ENCODE measurements around the gene CPTP.

The CPTP gene

DNA sequence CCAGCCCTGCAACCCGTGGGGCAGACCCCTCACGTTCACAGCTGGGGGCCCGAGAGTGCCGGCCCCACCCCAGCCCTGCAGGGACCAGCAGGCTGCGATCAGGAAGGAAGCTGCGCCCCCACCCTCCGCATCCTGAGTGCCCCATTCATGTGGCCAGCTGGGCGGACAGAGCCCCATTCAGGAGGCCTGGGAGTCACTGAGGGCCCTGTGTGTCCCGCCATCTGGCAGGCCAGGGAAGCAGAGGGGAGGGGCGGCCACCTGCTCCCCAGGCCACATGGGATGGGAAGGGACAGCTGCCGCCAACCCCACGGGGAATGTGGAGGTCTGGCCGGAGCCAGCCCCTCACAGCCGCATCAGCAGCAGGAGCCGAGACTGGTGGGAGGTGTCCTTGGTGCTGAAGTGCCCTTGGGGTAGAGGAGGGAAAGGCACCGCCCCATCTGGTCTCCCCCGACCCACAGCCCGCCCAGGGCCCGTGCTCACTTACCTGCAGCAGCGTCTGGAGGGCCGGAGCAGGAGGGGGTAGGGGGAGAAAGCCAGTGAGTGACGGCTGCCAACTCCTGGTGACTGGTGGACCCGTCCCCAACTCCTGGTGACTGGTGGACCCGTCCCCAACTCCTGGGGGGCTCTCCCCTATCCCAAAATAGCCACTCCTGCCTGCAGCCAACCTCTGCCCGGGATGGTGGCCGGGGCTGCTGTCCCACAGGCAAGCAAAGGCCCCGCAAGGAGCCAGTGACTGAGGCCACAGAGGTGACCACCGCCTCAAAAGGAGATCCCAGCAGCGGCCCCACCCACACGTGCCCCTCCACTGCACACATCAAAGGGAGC, 25.5 kb upstream of the CPTP start:
- Histone ChIP-seq H3K27me3 (ENCODE audit: insufficient read depth, insufficient read length) (no peaks in the 10 kb centered on the region), H3K36me3 (ENCODE audit: insufficient read depth, insufficient read length, low read length) (peaks cover 27% of the 10 kb centered on the region), H3K4me1 (ENCODE audit: insufficient read depth, insufficient read length) (peaks cover 16% of the 10 kb centered on the region), H3K9me3 (ENCODE audit: insufficient read depth, low read length) (no peaks in the 10 kb centered on the region), H3K9ac (ENCODE audit: insufficient read length, low read depth) (no peak overlapping the region), H3K4me3 (ENCODE audit: insufficient read length, low read depth) (no peak overlapping the region)
- DNase-seq (ENCODE audit: low read depth, low spot score) = no peak
- no peak for TF ChIP-seq ZNF274 (IDR thresholded peaks at IDR 0.05; ENCODE audit: low read depth, low read length)
- TF ChIP-seq YY1 (IDR thresholded peaks at IDR 0.05; ENCODE audit: insufficient read depth, insufficient read length) = no peak
- TF ChIP-seq SUZ12 (IDR thresholded peaks at IDR 0.05; ENCODE audit: extremely low read depth, insufficient read depth, insufficient read length) = no peak

DNA sequence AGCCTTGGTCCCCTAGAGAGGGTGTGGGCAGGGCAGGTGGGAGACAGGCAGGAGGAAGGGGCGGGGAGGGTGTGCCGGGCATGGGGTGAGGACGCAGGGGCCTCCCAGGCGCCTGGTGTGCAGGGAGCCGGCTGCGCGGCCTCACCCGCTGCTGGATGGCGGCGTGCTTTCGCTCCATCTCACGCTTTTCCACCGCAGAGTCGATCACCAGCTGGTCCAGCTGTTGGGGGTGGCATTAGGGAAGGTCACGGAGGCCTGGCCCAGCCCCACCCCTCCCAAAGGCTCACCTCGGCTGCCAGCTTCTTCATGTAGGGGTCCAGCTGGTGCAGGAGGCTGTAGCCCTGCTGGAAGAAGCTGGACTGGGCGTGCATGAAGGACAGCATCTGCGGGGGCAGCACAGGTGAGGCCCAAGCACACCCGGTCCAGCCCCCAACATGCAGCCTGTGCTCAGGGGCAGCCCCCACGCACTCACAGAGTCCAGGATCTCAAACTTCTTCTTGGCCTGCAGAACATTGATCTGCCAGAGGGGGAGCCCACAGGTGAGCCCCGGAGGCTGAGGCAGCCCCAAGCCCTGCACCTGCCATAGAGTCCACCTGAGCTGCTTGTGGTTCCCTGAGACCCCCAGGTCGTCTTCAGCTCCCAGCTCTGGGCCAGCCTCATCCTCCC, 24.8 kb upstream of the CPTP start:
- no peaks in the 10 kb centered on the region for H3K27me3 ChIP-seq (ENCODE audit: insufficient read depth, insufficient read length)
- peaks cover 20% of the 10 kb centered on the region for H3K36me3 ChIP-seq (ENCODE audit: insufficient read depth, insufficient read length, low read length)

DNA sequence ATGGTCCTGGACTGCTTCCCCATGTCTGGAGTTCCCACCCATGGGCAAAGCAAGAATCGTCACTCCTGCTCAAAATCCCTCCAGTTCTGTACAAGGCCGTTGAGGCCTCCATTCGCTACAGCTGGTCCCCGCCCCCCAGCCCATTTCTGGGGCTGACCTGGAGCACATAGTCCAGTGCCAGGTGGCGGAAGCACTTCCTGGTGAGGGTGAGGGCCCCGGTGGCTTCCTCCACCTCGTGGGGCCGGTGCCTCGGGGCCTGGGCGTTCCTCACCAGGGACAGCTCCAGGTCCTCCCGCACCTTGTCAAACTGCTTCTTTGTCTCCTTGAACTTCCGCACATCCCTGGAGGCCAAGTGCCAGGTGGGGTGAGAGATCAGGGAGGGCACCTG, 24.3 kb upstream of the CPTP start:
- Histone ChIP-seq H3K9me3 (ENCODE audit: insufficient read depth, low read length) (no peaks in the 10 kb centered on the region), H3K9ac (ENCODE audit: insufficient read length, low read depth) (no peak overlapping the region), H3K36me3 (ENCODE audit: insufficient read depth, insufficient read length, low read length) (peaks cover 20% of the 10 kb centered on the region), H3K4me3 (ENCODE audit: insufficient read length, low read depth) (no peak overlapping the region), H3K27me3 (ENCODE audit: insufficient read depth, insufficient read length) (no peaks in the 10 kb centered on the region), H3K4me1 (ENCODE audit: insufficient read depth, insufficient read length) (peaks cover 16% of the 10 kb centered on the region)
- TF ChIP-seq ZNF274 (IDR thresholded peaks at IDR 0.05; ENCODE audit: low read depth, low read length) (no peak), YY1 (IDR thresholded peaks at IDR 0.05; ENCODE audit: insufficient read depth, insufficient read length) (no peak), SUZ12 (IDR thresholded peaks at IDR 0.05; ENCODE audit: extremely low read depth, insufficient read depth, insufficient read length) (no peak)
- no peak for DNase-seq (ENCODE audit: low read depth, low spot score)

More for the DNA sequence above, 24.8 kb upstream of the CPTP start:
- H3K4me3 ChIP-seq (ENCODE audit: insufficient read length, low read depth) = no peak overlapping the region
- H3K9me3 ChIP-seq (ENCODE audit: insufficient read depth, low read length) = no peaks in the 10 kb centered on the region
- DNase-seq (ENCODE audit: low read depth, low spot score) = no peak
- peaks cover 16% of the 10 kb centered on the region for H3K4me1 ChIP-seq (ENCODE audit: insufficient read depth, insufficient read length)
- TF ChIP-seq ZNF274 (IDR thresholded peaks at IDR 0.05; ENCODE audit: low read depth, low read length) = no peak
- TF ChIP-seq YY1 (IDR thresholded peaks at IDR 0.05; ENCODE audit: insufficient read depth, insufficient read length) = no peak
- TF ChIP-seq SUZ12 (IDR thresholded peaks at IDR 0.05; ENCODE audit: extremely low read depth, insufficient read depth, insufficient read length) = no peak
- no peak overlapping the region for H3K9ac ChIP-seq (ENCODE audit: insufficient read length, low read depth)

DNA sequence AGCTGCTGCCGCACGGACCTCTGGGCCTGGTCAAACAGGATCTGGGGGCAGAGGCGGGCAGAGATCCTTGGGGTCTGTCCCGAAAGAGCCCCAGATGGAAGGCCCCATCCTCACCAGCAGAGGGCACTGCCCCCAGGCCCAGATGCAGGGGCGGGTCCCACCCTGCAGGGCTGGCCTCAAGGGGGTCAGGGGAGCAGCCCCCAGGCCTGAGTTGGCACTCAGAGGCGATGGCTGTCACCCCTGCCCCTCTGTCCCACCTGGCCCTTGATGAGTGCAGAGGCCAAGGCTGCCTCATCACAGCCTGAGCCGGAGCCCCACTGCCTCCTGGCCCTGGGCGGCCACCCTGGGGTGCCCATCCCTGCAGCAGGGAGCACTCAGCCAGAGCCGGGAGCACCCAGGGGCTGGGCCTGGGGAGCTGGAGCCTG, 22.6 kb upstream of the CPTP start:
- DNase-seq (ENCODE audit: low read depth, low spot score) = no peak
- Histone ChIP-seq H3K9ac (ENCODE audit: insufficient read length, low read depth) (no peak overlapping the region), H3K4me1 (ENCODE audit: insufficient read depth, insufficient read length) (peaks cover 25% of the 10 kb centered on the region)

DNA sequence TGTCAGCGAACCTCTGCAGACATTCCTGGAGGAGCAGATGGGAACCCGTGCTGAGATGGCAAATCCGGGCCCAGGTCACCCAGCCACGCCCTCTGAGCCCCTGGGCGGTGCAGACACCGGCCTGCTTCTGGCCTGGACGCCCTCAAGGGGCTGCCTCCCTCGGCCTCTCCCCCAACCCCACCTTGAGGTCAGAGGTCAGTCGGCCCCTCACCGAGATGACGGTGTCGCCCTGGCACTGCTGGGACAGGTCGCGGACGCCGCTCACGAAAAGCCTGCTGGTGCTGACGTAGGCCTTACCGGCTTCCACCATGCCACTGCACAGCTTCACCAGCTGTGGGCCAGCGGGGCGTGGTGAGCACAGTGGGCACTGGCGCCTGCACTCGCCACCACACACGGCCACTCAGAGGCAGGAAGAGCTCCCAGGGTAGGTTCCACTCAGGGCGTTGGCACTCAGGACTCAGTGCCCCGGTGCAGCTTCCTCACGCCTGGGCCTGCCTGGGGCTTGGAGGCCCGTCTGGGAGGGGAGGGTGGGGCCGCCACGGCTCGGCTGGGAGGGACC, 21.6 kb upstream of the CPTP start:
- Histone ChIP-seq H3K27me3 (ENCODE audit: insufficient read depth, insufficient read length) (no peaks in the 10 kb centered on the region), H3K36me3 (ENCODE audit: insufficient read depth, insufficient read length, low read length) (peaks cover 10% of the 10 kb centered on the region), H3K4me1 (ENCODE audit: insufficient read depth, insufficient read length) (peaks cover 25% of the 10 kb centered on the region), H3K9ac (ENCODE audit: insufficient read length, low read depth) (peak overlapping the region; percentile 75), H3K9me3 (ENCODE audit: insufficient read depth, low read length) (no peaks in the 10 kb centered on the region), H3K4me3 (ENCODE audit: insufficient read length, low read depth) (no peak overlapping the region)
- DNase-seq (ENCODE audit: low read depth, low spot score) = no peak
- TF ChIP-seq YY1 (IDR thresholded peaks at IDR 0.05; ENCODE audit: insufficient read depth, insufficient read length) = no peak
- no peak for TF ChIP-seq ZNF274 (IDR thresholded peaks at IDR 0.05; ENCODE audit: low read depth, low read length)
- TF ChIP-seq SUZ12 (IDR thresholded peaks at IDR 0.05; ENCODE audit: extremely low read depth, insufficient read depth, insufficient read length) = no peak

More for the DNA sequence above, 22.6 kb upstream of the CPTP start:
- peaks cover 16% of the 10 kb centered on the region for H3K36me3 ChIP-seq (ENCODE audit: insufficient read depth, insufficient read length, low read length)
- H3K27me3 ChIP-seq (ENCODE audit: insufficient read depth, insufficient read length) = no peaks in the 10 kb centered on the region
- H3K4me3 ChIP-seq (ENCODE audit: insufficient read length, low read depth) = no peak overlapping the region
- TF ChIP-seq SUZ12 (IDR thresholded peaks at IDR 0.05; ENCODE audit: extremely low read depth, insufficient read depth, insufficient read length) = no peak
- no peak for TF ChIP-seq ZNF274 (IDR thresholded peaks at IDR 0.05; ENCODE audit: low read depth, low read length)
- TF ChIP-seq YY1 (IDR thresholded peaks at IDR 0.05; ENCODE audit: insufficient read depth, insufficient read length) = no peak
- no peaks in the 10 kb centered on the region for H3K9me3 ChIP-seq (ENCODE audit: insufficient read depth, low read length)

DNA sequence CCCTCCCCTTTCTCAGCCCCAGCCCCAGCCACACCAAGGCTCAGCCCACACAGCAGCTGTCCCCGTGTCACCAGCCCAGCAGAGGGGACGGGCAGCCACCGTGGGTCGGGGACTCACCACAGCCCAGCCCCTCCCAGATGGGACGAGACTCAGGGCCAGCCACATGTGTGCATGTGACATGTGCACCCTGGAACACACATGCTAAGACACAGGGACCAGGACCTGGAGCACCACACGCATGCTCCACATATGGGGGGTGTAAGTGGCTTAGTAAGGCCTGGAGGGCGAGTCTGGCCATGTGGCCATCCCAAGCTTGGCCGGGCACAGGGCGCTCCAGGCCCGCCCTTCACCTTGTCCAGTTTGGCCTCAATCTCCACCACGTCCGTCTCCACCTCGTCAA, 20.9 kb upstream of the CPTP start:
- Histone ChIP-seq H3K4me3 (ENCODE audit: insufficient read length, low read depth) (peak overlapping the region; percentile 22), H3K4me1 (ENCODE audit: insufficient read depth, insufficient read length) (peaks cover 25% of the 10 kb centered on the region), H3K36me3 (ENCODE audit: insufficient read depth, insufficient read length, low read length) (peaks cover 9% of the 10 kb centered on the region), H3K9ac (ENCODE audit: insufficient read length, low read depth) (peak overlapping the region; percentile 75), H3K27me3 (ENCODE audit: insufficient read depth, insufficient read length) (no peaks in the 10 kb centered on the region), H3K9me3 (ENCODE audit: insufficient read depth, low read length) (no peaks in the 10 kb centered on the region)
- no peak for DNase-seq (ENCODE audit: low read depth, low spot score)
- no peak for TF ChIP-seq YY1 (IDR thresholded peaks at IDR 0.05; ENCODE audit: insufficient read depth, insufficient read length)
- no peak for TF ChIP-seq ZNF274 (IDR thresholded peaks at IDR 0.05; ENCODE audit: low read depth, low read length)
- no peak for TF ChIP-seq SUZ12 (IDR thresholded peaks at IDR 0.05; ENCODE audit: extremely low read depth, insufficient read depth, insufficient read length)
